HG03575 (cell line): ENCODE results near the gene SPEF1.

Experiments
- ATAC-seq: cut with Tn5 transposase; IDR thresholded peaks from one replicate; pipeline ENCODE4 v1.9.1; 2021; ENCODE audit not compliant: unreplicated experiment, insufficient number of reproducible peaks, low FRiP score; ENCODE audit errors: extremely low read depth

The SPEF1 gene

DNA sequence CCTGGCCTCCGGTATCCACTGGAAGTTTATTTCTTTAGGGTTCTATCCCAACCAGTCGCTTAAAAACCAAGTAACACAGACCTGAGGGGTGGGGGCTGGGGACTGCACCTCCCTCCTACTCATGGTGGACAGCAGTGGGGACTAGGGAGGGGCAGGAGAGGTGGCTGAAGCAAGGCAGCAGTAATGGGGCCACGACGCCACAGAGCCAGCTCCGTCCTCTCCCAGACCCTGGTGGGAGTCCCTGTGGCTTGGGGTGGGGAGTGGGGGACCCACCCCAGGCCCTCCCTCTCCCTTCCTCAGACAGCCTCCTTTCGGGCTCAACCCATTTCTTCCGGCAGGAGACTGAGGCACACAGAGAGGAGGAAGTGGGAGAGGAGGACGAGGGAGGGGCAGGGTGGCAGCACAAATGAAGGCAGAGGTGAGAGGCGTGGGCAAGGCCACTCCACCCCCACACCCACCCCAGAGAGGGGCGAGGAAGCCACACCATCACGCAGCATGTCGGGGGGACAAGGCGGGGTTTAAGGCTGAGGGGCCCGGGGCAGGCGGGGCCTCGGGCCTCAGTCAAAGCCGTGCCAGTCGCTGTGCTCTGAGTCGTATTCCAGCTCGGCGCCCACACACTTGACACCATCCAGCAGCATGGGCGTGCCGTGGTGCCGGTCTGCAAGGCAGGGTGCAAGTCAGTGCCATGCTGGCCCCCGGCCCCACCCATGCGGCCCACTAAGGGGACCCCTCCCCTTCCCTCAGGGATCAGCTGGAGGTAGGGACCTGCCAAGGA lies 27.6 kb downstream of the SPEF1 start:
- ATAC-seq, result no peak

DNA sequence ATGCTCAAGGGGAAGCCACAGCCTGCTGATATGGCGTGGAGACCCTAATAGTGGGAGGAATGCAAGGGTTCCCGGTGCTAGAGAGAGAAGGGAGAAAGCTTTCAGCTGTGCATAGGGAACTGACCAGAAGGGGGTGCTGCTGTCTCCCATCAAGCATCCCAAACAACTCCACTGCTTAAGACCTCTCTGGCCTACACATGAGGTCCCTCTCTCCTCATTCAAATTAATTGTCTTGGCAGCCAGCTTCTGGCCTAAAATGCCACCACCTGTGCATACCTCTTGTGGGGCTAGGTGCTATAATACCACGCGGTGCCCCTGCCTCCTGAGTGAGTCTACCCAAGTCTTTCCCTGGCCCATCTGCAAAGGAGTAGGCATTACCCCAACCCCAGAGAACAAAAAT lies 28.1 kb downstream of the SPEF1 start:
- no peak for ATAC-seq

DNA sequence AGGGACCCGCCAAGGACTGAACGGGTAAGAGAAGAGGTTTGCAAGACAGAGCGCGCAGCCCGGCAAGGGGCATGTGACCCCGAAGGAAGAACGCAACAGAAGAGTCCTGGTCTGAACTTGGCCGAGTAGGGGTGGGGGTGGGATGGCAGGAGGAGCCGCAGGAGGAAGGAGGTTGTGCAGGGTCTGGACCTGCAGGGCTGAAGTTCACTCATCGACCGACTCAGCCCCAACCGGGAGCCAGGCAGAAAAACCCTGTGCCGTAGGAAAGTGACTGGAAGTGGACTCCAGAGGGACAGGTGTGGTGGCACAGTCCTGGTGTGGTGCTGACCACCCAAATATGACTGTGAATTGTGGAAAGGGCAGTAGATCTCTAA lies 28.9 kb downstream of the SPEF1 start:
- ATAC-seq, result no peak

DNA sequence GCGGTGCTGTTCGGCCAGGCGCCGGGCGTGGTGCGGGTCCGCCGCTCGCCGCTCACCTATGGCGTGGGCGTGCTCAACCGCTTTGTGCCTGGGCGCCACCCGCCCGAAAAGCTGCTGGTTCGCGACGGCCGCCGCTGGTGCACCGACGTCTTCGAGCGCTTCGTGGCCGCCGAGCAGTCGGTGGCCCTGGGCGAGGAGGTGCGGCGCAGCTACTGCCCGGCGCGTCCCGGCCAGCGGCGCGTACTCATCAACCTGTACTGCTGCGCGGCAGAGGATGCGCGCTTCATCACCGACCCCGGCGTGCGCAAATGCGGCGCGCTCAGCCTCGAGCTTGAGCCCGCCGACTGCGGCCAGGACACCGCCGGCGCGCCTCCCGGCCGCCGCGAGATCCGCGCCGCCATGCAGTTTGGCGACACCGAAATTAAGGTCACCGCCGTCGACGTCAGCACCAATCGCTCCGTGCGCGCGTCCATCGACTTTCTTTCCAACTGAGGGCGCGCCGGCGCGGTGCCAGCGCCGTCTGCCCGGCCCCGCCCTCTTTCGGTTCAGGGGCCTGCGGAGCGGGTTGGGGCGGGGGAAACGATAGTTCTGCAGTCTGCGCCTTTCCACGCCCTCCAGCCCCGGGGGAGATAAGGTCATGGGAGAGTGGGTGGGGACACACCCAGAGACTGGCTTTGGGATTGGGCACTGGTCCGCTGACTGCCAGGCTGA lies 29.4 kb downstream of the SPEF1 start:
- ATAC-seq, result no peak

DNA sequence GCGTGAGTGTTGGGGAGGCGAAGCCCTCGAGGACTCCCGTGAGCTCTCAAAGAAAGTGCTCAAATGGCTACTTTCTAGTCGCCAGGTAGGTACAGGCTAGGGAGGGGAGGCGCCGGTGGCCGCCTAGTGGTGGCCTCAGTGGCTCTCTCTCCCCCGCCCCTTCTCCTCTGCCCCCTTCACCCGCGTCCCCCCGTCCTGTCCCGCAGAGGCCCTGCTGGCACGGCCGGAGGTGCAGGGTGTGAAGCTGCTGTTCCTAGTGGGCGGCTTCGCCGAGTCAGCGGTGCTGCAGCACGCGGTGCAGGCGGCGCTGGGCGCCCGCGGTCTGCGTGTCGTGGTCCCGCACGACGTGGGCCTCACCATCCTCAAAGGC lies 30.0 kb downstream of the SPEF1 start:
- no peak for ATAC-seq

DNA sequence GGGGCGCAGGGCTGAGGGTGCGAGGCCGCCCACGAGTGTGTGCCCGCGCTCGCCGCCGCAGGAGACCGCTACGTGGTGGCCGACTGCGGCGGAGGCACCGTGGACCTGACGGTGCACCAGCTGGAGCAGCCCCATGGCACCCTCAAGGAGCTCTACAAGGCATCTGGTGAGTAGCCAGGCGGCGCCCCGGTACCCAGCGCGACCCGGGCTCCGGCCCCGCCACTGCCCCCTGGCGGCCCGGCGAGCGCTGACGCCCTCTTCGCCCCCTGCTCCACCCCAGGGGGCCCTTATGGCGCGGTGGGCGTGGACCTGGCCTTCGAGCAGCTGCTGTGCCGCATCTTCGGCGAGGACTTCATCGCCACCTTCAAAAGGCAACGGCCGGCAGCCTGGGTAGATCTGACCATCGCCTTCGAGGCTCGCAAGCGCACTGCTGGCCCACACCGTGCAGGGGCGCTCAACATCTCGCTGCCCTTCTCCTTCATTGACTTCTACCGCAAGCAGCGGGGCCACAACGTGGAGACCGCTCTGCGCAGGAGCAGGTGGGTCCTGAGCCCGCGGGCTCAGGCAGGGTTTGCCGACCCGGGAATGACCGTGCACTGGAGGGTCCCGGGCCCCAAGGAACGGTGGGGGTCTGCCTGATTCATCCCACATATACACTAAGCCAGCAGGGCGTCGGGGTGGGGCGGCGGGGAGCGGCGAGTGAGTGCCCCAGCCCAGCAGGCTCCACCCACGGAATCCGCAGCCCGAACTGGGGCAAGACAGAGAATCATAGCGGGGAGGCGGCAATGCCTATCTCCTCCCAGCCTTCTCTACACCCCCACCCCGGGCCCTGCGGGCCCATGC lies 31.3 kb downstream of the SPEF1 start:
- ATAC-seq, result no peak

DNA sequence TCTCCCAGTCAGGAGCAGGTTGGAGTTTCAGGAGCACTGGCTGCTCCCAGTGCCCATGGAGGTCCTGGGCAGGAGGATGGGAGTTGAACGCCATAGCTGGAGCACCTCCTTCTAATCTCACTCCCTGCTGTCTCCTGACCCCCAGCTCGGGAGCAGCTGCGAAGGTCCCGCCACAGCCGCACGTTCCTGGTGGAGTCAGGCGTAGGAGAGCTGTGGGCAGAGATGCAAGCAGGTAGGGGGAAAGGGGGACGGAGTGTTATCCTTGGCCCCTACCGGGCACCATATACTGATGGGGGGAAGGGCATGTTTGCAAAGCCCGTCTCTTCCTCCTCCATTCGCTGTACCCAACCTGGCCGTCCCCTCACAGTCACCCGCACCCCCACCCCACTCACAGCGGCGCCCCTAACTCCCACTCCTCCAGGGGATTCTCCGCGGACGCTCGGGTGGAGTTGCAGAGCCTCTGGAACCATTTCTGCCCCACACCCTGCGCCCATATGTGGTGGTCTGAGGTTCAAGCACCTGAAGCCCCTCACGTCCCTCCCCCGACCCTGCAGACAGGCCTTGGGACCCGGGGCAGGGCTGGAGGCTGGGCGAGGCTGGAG lies 32.1 kb downstream of the SPEF1 start:
- ATAC-seq, result no peak

DNA sequence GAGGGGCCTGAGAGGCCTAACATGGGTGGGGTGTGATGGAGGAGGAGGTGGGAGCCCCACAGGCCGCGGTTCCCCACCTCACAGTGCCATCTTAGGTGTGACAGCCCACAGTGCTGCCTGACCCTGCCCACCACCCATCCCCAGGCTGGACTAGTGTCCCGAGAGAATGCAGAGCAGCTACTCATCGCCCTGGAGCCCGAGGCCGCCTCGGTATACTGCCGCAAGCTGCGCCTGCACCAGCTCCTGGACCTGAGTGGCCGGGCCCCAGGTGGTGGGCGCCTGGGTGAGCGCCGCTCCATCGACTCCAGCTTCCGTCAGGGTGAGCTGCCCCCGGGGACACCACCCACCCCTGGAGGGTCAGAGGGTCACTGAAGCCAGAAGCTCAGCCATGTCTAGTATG lies 33.2 kb downstream of the SPEF1 start:
- no peak for ATAC-seq

DNA sequence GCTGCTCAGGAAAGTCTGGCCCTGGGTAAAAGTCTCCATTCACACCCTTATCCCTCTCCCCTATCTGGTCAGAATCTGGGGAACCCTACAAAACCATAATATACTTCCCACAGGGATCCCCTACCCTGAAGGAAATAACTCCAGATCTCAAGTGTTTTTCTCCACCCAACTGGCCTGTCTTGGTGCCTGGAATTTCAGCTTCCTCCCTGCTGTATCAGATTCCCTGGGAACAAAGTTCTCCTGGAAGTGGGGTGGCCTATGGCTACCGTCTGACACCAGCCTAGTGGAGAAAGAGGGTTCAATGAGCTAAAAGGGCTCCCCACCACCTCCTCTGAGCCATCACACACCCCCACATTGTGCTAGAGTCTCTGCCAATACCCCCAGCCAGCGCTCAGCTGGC lies 33.8 kb downstream of the SPEF1 start:
- ATAC-seq, result no peak

DNA sequence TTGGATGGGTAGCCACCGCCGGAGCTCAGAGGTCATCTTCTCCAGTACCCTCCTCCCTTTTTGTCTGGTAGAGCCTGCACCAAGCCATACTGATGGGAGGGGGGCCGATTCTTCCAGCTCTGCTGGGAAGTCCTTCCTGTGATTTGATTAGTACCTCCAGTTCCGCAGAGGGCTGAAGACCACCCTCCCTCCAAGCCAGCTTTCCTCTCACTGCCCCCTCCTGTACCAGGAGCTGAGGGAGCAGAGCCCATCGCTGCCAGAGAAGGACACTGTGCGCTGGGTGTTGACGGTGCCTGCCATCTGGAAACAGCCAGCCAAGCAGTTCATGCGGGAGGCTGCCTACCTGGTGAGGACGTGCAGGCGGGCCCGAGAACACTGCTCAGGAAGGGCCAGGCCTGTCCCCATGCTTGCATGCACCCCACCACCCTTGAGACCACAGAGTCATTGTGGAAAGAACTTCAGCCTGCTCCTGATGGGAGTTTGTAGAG lies 35.5 kb downstream of the SPEF1 start:
- ATAC-seq, result no peak

DNA sequence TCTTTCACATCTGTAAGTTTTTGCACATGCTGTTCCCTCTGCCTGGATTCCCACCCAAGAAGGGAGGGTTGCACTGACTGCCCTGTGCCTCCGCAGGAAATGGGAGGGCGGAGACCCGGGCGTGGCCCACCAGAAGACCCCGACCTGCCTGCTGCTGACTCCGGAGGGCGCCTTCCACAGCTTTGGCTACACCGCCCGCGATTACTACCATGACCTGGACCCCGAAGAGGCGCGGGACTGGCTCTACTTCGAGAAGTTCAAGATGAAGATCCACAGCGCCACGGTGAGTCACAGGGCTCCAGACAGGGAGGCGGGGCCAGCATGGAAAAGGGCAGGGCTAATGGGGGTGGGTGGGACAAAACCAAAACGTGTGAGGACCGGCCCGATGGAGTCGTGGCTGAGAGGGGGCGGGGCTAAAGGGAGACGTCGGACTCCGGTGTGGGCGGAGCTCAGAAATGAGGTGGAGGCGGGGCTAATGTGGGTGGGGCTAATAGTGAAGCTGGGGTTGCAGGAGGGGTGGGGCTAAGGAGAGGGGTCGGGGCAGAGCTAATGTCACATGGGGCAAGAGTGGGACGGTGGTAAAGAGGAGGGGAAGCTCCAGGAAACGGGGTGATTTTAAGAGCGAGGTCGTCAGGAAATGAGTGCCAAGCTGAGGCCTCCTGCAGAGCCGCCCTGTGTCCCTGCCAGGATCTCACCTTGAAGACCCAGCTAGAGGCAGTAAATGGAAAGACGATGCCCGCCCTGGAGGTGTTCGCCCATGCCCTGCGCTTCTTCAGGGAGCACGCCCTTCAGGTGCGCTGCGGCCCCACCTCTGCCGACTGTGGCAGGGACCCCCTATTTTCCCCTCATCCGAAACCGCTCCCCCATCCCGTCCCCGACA lies 36.2 kb downstream of the SPEF1 start:
- no peak for ATAC-seq

DNA sequence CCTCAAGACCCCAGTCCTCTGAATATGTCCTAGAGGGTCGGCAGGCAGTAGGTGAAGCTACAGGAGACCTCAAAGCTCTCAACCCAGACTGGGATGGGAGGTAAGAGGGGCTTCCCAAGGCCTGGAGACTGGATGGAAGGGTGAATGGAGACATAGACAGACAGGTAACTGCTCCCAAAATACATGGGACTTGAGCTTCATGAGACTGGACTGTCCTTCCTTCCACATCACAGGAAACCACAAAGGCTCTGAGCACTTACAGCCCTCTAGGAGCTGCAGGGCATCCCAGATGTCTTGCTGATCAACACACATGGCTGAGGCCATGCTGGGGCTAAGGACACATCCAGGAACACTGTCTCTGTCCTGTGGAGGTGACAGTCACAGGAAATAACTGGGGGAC lies 37.2 kb downstream of the SPEF1 start:
- no peak for ATAC-seq

DNA sequence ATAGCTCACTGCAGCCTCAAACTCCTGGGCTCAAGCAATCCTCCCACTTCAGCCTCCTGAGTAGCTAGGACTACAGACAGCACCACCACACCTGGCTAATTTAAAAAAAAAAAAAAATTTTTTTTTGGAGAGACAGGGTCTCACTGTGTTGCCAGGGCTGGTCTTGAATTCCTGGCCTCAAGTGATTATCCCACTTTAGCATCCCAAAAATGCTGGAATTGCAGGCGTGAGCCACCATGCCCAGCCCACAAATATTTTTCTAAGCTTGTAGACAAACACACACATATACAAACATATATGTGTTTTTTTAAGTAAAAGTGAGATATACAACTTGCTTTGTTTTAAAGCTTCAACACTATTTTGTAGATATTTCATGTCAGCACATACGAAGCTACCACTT lies 38.0 kb downstream of the SPEF1 start:
- ATAC-seq, result no peak

DNA sequence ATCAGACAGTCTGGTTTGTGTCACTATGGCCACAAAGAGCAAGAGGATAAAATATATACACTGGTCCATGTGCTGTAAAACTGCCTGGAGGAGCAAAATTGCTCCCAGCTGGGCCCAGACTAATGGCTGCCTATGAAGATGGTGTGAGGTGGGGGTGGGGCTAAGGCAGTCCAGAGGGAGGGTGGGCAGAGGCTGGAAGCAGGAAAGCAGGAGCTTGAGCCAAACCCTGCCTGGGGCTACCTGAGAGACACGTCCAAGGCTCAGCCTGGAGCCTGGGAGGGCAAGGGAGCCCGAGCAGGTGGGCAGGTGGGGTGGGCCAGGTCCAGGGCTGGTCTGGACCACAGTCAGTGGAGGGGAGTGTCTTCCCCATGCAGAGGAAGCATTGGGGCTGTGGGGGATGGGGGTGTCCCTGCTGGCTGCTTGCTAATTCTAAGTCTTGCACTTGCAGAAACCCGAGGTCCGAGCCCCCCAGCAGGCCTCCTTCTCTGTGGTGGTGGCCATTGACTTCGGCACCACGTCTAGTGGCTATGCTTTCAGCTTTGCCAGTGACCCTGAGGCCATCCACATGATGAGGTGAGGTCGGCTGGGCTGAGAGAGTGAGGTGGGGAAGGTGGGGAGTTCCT lies 39.3 kb downstream of the SPEF1 start:
- ATAC-seq, result no peak

DNA sequence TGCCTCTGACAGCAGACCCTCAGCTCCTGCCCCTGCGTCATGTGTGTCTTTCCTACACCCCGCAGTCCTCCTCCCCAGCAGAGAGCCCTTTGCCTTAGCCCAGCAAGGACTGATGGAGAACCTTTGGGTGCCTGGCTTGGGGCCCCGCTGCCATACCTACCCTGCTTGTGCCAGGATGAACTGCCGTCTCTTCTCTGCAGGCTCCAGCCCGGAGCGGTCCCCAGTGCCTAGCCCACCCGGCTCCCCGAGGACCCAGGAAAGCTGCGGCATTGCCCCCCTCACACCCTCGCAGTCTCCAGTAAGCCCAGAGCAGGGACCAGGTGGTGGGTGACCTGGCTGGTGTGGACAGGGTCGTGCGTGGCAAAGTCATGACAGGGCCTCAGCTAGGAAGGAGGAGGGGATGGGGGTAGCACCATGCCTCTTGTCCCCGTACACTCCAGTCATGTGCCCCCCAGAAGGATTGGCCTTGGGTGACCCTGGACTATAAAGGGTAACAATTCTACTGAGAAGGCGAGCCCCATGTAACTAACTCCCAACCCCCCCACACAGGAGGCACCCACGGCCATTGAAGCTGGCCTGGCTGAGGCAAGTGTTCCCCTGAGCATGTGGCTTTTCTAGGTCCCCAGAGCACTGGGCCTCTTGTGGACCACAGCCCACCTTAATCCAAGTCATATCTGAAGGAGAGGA lies 40.5 kb downstream of the SPEF1 start:
- no peak for ATAC-seq

DNA sequence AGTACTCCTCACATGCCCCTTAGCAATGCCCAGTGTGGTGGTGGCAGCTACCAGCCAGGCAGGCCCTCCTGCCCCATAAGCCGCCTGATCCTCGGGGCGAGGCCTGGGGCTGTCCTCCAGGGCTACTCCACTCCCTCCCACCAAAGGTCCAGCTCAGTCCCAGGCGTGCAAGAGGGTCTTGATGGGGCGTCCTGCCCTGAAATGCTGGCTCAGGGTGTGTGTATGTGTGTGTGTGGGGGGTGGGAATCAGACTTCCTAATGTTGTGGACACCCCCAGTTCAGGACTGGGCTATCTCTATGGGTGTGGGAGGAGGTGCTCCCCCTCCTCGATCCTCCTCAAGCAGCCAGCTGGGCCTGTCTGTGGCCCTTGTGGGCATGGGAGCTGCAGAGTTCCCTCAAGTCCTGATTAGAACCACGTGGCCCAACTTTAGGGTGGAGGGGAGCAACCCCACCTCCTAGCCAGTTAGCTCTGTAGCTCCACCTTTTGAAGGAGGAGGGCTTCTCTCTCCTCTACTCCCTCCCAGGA lies 41.3 kb downstream of the SPEF1 start:
- no peak for ATAC-seq
